GM18909 (cell line): ENCODE measurements around the gene IMMP2L.
"Not testable (repeated sequence)": the region's sequence is repeated elsewhere in the genome, so short reads cannot be mapped to it uniquely, and the experiment has no call there.

ENCODE experiments used
- ATAC-seq: cut with Tn5 transposase; IDR thresholded peaks from one replicate; pipeline ENCODE4 v1.9.1; 2021; ENCODE audit warnings: mild to moderate bottlenecking; ENCODE audit not compliant: unreplicated experiment, poor library complexity

Gene IMMP2L

DNA sequence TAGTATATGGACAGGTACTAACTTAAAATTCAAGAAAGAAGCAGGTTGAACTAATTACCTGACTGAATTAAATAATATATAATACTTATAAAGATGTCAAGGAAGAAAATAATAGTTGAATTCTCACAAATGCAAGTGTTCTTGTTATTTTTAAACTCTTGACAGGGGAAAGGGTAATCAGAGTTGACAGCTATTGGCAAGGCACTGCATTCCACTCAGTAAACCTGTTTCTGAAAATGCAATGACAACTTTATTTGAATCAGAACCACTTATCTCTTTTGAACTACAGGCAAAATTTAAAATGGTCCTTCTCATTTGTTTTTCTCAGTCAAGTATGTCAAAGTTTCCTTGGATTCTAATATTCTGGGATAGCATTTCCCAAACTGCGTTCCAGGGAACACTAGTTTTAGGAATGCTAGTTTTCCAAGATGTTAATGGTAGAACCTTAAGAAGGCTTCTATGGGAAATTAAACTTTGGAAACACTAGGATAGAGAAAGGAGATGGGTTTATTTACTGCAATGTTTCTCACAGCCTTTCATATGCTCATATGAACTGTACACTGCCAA lies 575.1 kb downstream of the IMMP2L start:
- ATAC-seq = no peak

DNA sequence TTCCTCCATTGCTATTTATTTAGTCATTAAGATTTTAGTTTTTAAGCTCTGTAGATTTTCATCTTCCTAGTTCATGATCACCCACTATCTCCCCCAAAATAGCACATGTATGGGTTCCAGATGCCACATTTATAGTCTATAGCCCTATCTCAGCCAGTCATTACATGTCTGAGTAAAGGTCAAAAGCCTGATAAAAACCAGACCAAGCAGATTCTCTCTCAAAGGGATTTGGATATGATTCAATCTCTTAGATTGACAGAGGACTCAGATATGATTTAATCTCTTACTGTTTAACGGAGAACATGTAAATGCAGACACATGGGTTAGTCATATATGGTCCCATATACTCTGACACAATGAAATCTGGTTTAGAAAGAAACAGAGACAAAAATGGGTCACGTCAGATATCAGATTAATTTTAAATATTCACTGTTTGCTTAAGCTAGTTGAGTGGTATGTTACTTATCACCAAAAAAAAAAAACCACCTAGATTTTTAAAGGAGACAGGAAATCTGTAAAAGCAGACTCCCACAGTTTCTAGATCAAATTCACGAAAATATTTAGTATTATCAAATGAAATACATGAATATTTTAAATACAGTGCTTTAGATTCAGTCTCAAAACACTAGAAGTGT lies 578.4 kb downstream of the IMMP2L start:
- no peak for ATAC-seq

DNA sequence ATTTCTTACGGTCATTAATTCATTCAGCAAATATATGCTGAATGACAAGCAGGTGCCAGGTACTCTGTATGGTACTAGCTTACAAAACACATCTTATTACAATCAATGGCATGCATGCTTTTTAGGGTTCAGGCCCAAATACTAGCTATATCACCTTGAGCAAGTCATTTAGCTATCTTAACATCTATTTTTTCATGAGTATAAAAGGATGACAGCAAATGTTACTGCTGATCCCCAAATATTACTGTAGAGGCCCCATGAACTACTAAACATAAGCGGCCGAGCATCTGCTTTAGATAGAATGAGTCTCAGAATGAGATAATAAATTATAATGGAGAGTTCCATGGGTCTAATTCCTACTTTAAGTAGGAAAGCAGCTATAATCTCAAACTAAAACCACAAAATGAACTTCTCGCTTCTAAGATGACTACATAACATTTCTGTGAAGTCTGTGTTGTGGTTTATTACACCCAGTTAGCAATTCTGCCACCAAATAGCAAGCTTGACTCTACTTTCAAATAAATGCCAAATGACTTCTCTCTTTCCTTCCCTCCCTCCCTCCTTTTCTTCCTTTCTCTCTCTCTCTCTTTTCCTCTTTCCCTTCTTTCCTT lies 585.1 kb downstream of the IMMP2L start:
- ATAC-seq = no peak

- ATAC-seq = no peak
Measured at GRCh38 chr7:110975486-110975885, 586.8 kb downstream of the IMMP2L start.

DNA sequence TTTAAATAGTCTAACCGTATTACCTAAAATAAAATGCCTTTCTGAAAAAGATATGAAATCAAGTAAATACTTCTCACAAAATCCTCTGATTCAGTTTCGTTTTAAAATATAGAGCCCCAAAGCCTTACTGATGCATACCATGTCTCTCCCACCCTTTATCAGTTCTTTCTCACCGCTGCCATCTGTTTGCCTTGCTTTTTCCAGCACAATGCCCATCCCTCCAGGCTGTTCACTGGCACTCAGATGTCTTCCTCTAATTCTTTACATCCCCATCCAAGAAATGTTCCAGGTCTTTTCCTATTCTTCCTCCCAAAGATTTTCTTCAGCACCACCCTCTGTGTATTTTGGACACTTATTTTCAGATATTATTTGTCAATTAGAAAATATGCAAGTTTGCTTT lies 587.9 kb downstream of the IMMP2L start:
- no peak for ATAC-seq

GRCh38 chr7:110973196-110973990 lies 588.9 kb downstream of the IMMP2L start:
- ATAC-seq = no peak

DNA sequence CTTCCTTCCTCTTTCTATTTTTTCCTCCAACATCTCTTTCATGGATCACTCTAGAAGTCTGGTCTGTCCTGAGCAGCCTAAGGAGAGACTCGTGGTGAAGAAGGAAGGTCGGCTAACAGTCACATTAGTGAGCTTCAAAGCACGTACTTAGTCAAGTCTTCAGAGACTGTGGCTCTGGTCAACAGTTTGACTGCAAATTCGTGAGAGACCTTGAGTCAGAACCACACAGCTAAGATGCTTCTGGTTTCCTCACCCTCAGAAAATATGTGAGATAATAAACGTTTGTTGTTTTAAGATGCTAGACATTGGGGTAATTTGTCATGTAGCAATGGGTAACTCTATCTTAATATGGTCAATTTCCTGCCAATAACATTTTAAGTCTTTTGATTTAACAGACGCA lies 597.5 kb downstream of the IMMP2L start:
- ATAC-seq = no peak

GRCh38 chr7:110962826-110963225 lies 599.5 kb downstream of the IMMP2L start:
- no peak for ATAC-seq

DNA sequence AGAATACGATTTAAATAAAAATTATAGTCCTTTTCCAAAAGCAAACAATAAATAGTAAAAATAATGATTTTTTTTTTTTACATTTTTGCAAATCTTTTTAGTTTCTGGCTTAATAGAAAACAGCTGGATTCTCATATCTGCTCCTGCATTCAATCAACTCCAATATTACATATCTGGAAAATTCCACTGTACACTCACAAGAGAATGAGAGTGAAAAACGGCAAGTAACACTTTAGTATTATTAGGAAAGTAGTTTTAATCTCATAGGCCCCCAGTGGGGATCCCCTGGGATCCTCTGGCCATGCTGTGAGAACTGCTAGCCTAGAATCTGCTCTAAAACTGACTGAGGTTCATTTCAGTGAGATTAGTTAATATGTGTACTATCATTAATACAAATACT lies 599.9 kb downstream of the IMMP2L start:
- ATAC-seq = no peak

GRCh38 chr7:110960811-110961210 lies 601.5 kb downstream of the IMMP2L start:
- no peak for ATAC-seq

DNA sequence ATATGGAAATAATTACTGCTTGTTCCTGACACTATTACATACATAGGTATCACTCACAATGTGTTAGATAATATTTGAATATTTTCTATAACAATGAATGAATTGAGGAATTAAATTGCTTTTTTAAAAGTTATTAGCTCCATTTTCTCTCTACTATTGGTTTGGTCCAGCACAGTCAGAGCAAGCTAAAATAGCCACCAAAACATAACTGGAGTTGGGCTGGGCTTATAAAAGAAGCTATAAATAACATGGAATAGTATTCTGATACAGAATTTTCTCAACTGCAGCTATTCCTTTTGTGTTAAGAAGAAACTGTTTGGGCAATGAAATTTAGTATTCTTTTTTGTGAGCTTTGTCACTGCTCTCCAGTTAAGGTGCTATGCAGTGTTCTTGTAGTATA lies 614.0 kb downstream of the IMMP2L start:
- ATAC-seq = no peak

DNA sequence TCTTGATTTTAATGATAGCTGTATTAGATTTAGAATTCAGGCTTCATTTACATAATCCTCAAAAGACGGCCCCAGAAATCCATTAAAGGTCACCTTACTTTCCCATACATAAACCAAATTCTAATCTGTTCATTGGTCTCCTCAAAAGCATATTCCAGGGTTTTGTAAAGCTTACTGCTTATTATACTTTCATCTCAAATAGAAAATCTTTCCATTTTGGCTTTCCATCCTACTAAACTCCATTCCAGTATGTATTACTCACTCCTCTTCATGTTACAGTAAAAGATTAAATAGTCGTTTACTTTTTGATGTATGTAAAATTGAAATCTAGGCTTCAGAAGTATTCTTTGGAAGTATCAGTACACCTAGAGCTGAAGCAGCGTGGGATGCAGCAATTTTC lies 614.9 kb downstream of the IMMP2L start:
- no peak for ATAC-seq

DNA sequence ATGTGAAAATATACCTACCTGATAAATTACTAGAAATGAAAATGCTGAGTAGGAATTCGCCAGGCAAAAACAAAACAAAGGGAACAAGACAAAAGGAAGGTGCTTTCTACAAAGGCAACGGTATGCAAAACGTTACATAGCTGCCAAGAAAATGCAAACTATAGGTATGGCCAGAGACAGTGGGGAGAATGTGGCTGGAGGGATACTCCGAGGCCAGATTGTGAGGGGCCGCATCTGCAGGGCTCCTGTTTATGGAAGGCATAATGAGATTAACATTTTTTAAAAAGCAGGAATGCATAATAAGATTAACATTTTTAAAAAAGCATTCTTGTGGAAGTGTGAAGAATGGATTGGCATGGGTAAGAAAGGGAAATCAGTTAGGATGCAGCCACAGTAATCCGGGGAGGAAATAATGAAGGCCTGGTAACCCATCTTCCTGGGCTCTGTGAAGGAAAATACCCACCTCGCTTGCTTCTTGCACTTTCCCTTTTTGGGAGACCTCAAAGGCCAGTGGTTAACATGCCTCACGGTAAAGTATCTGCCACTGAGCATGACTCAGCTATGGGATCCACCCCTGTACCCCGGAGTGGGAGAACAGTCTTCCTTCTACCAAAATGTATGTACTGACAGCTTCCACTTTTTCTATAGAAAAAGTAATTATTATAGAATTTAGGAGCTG lies 617.2 kb downstream of the IMMP2L start:
- ATAC-seq = no peak

GRCh38 chr7:110944448-110944847 lies 617.8 kb downstream of the IMMP2L start:
- no peak for ATAC-seq

DNA sequence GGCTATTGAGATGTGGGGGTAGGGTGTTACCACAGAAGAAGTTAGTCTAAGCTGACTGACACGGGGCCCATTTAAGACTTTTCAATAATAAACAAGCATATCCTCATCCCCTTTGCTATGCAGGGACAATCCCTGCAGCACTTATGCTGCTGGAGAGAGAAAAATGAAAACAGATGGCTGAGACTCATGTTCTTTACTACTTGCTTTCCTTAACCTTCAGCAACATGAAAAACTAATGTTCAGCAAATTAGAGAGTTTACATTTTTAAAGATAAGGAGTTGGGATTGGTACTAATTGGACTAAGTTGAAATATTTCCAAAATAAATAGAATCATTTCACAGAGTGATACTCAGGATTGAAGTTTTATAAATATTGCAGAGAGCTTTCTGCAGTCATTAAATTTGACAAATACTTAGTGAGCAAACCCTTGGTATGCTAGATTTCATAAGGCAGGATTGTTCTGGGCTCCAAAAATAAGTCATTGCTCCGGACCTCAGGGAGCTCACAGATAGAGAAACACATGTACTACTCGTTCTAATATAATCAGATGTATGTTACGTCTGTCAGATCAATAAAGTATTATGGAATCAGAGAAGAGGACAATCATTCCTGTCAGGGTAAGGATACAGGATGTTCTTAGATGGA lies 618.5 kb downstream of the IMMP2L start:
- ATAC-seq = no peak

- no peak for ATAC-seq
Measured at GRCh38 chr7:110941385-110941784, 620.9 kb downstream of the IMMP2L start.

DNA sequence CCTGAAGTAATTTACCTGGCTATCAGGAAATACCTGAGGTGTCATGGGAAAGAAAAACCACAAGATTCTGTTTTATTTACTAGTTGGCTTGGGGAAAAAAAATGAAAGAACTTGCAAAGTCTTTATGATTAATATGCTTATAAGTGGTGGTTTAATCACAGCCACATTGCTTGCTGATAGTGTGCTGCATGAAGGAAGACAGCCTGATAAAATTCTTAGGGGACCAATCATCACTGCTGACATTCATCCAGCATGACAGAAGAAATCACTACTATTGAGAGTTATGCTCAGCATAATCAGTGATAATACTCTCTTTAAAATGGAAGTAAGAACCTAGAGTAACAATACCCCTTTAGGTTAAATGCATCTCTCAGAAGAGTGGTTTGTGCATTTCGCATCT lies 621.5 kb downstream of the IMMP2L start:
- no peak for ATAC-seq

GRCh38 chr7:110938165-110938564 lies 624.1 kb downstream of the IMMP2L start:
- no peak for ATAC-seq

GRCh38 chr7:110936665-110937064 lies 625.6 kb downstream of the IMMP2L start:
- ATAC-seq = not testable (repeated sequence)
